Measurements from ENCODE around the gene CPEB2.

DNA sequence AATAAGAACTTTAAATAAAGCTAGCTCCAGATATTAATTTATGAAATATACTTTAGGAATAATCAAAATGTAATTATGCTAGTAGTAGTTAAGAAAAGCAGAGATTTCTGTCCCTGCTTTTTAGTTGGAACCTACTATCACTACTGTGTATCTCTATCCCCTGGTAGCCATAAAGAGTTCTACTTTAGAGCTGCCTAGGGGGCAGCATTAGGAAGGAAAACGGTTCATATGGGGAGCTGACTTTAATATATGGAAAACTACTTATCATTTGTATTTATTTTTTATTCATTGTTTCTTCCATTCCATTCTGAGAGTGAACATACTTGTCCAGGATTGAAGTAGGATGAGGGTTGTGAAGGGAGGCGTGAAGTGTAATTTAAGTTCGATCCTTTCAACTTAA, 40.9 kb downstream of the CPEB2 start:
- no peak for TF ChIP-seq SMC3 (conservative IDR thresholded peaks at IDR 0.05; ENCODE audit: insufficient read depth, low read depth, low read length)
- TF ChIP-seq, protein P1, sequence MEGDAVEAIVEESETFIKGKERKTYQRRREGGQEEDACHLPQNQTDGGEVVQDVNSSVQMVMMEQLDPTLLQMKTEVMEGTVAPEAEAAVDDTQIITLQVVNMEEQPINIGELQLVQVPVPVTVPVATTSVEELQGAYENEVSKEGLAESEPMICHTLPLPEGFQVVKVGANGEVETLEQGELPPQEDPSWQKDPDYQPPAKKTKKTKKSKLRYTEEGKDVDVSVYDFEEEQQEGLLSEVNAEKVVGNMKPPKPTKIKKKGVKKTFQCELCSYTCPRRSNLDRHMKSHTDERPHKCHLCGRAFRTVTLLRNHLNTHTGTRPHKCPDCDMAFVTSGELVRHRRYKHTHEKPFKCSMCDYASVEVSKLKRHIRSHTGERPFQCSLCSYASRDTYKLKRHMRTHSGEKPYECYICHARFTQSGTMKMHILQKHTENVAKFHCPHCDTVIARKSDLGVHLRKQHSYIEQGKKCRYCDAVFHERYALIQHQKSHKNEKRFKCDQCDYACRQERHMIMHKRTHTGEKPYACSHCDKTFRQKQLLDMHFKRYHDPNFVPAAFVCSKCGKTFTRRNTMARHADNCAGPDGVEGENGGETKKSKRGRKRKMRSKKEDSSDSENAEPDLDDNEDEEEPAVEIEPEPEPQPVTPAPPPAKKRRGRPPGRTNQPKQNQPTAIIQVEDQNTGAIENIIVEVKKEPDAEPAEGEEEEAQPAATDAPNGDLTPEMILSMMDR (IDR thresholded peaks at IDR 0.05 in 2 of 3, conservative IDR thresholded peaks at IDR 0.05 in 1 of 3; ENCODE audit: insufficient read depth in 2 of 3, low read depth in 1 of 3, low read length in 3 of 3): peak; percentile 15 to 58 (median 17); a peak in 3 of 6 replicates
- no peak for TF ChIP-seq SRSF1 (IDR thresholded peaks at IDR 0.05; ENCODE audit: low read depth, low read length)
- no peak for TF ChIP-seq RBM34 (IDR thresholded peaks at IDR 0.05; ENCODE audit: borderline replicate concordance, insufficient read depth, low read length)
- TF ChIP-seq RBFOX2 (IDR thresholded peaks at IDR 0.05; ENCODE audit: low read depth, low read length): no peak
- no peak for TF ChIP-seq TEAD1 (CRISPR knock-in tag; IDR thresholded peaks at IDR 0.05)
- no peak for TF ChIP-seq GATAD2A (IDR thresholded peaks at IDR 0.05)
- no peak for TF ChIP-seq TCF3 (CRISPR knock-in tag; IDR thresholded peaks at IDR 0.05)
- TF ChIP-seq, protein P2, sequence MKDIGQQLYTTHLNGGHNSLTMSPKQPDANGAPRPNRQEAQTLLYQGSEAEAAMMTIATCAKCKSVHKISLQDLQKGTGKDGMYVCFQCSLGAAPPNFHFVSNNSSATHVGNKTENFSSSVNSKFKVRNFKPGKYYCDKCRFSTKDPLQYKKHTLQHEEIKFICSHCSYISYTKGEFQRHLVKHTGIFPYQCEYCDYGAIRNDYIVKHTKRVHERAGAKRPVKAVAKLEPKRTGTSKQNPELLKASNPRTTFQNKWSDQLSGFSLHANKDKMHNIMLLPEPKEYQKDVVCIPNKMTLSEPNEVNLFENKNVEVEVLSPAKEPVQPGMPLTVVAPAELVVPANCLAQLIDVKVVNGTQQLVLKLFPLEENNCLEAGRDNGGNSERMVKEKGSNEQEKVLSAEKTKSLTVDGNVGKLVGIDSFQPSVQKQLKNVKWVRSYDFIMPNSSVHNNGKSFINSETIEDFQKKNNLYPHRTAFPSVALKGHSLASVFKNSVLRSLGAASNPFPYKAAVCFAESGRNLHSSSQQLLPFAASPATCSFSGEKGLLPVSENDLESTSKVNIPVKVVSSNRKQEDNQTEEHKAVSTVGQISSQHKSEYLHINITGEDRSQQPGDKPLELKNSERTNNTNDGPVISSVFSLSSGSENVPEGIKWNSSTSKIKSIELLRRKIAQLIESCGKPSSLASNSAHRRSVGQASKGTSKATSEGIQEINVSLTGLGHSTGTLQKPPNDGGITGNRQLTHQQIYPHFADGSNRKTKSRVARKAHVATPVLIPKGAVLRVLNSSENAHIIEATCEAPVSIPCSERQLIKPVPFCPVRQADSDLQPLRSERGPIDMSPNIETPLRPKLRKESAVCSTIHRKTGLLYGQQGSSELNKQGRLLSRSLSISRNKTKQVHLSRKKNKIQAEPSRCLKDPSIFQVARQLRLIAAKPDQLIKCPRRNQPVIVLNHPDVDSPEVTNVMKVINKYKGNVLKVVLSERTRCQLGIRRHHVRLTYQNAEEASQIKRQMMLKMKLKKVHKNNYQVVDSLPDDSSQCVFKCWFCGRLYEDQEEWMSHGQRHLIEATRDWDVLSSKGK (CRISPR knock-in tag; IDR thresholded peaks at IDR 0.05): no peak
